ENCODE measurements around the gene LHX5. TPM values are rescaled to one million over a fixed set of nuclear protein-coding genes. Genes with fewer than 3 reads are reported as not detected.

LHX5 gene
- total RNA-seq: not detected in 2 replicates

GRCh38 chr12:113471619-113472171 lies at the start of gene LHX5:
Gene LHX5, minus strand, starts transcription at chr12:113471871. Its CDS starts 373 bp downstream, at chr12:113471498.

GRCh38 chr12:113422030-113422885 lies 49.4 kb downstream of the LHX5 start, which contains the start of gene SDSL:
Gene SDSL, plus strand, starts transcription at chr12:113422380. Its CDS starts 5,603 bp downstream, at chr12:113427983.

Other genes with a start within 250 kb of the LHX5 start
- 16.2 and 18.4 TPM in 2 replicates for gene SLC8B1, start 136.8 kb downstream of the LHX5 start, total RNA-seq
- gene PLBD2, start 113.3 kb downstream of the LHX5 start, total RNA-seq: 114 and 132 TPM in 2 replicates
- gene SDS, start 68.0 kb downstream of the LHX5 start, total RNA-seq: not detected in 2 replicates
- 4.9 and 6.9 TPM in 2 replicates for gene SDSL, start 49.5 kb downstream of the LHX5 start, total RNA-seq

Measured in smooth muscle cell of the pulmonary artery (primary cell).